Measurements from ENCODE around the gene PLRG1.

PLRG1 gene

DNA sequence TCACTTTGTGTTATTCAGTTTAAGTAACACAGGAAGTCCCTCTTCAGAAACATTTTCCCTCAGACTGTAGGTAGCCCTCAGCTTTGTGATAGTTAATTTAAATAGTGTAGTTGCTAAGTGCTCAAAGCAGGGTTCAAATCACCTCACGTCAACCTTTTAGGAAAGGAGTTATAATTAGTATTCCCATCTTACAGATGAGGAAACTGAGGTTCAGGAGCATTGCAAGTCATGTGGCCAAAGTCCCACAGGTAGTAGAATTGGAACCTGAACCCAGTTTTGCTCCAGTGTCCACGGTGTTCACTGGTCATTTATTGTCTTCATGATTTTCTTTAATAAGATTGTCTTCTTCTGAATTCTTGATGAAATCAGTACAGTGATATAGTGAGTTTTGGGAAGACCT, 54.3 kb downstream of the PLRG1 start:
- TF ChIP-seq, protein P1, sequence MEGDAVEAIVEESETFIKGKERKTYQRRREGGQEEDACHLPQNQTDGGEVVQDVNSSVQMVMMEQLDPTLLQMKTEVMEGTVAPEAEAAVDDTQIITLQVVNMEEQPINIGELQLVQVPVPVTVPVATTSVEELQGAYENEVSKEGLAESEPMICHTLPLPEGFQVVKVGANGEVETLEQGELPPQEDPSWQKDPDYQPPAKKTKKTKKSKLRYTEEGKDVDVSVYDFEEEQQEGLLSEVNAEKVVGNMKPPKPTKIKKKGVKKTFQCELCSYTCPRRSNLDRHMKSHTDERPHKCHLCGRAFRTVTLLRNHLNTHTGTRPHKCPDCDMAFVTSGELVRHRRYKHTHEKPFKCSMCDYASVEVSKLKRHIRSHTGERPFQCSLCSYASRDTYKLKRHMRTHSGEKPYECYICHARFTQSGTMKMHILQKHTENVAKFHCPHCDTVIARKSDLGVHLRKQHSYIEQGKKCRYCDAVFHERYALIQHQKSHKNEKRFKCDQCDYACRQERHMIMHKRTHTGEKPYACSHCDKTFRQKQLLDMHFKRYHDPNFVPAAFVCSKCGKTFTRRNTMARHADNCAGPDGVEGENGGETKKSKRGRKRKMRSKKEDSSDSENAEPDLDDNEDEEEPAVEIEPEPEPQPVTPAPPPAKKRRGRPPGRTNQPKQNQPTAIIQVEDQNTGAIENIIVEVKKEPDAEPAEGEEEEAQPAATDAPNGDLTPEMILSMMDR (IDR thresholded peaks at IDR 0.05; ENCODE audit: low read length): no peak
- no peak for TF ChIP-seq EZH2 (optimal IDR thresholded peaks at IDR 0.05; ENCODE audit: low read depth, low read length)
- Histone ChIP-seq H2AFZ (ENCODE audit: low read length) (no peak overlapping the region), H3F3A (ENCODE audit: insufficient read depth, low read length) (no peaks in the 10 kb centered on the region), H3K27ac (ENCODE audit: low read length) (no peak overlapping the region), H3K4me3 (ENCODE audit: low read length) (no peak overlapping the region), H3K27me3 (replicated peaks; ENCODE audit: insufficient read depth, low read length) (no peaks in the 10 kb centered on the region), H3K4me2 (ENCODE audit: low read depth, low read length) (no peak overlapping the region), H4K20me1 (ENCODE audit: insufficient read depth, low read length) (no peaks in the 10 kb centered on the region), H3K9ac (ENCODE audit: low read length) (no peak overlapping the region), H3K4me1 (ENCODE audit: low read length) (no peaks in the 10 kb centered on the region), H3K79me2 (ENCODE audit: low read length) (no peaks in the 10 kb centered on the region), H3K9me3 (replicated peaks; ENCODE audit: insufficient read depth, low read length) (no peaks in the 10 kb centered on the region), H3K9me2 (replicated peaks; ENCODE audit: insufficient read depth, low read length) (no peaks in the 10 kb centered on the region), H3K36me3 (replicated peaks; ENCODE audit: insufficient read depth, low read length) (no peaks in the 10 kb centered on the region)
- DNase-seq: no peak

DNA sequence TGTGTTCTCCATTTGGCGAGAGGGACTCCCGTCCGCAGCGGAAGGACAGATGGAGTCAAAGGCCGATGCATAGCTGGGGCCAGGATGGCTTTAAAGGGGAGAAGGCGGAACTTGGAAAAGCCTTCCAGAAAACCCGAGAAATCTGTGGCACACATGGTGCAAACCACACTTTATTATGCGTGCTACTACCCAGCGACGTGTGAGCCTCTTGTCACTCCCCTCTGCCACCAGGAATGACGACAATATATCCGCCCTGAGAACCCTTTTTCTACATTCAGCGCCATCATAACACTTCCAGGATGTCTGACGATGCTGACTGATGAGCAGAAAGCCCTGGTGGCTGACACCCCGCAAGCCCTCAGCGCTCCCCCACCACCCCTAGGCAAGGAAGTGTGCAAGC, 57.9 kb downstream of the PLRG1 start:
- TF ChIP-seq, protein P1 (IDR thresholded peaks at IDR 0.05; ENCODE audit: low read length): no peak
- TF ChIP-seq EZH2phosphoT487 (IDR thresholded peaks at IDR 0.05; ENCODE audit: low read length) (no peak), EZH2 (optimal IDR thresholded peaks at IDR 0.05; ENCODE audit: low read depth, low read length) (no peak)
- Histone ChIP-seq H3K4me2 (ENCODE audit: low read depth, low read length) (no peak overlapping the region), H3K79me2 (ENCODE audit: low read length) (no peaks in the 10 kb centered on the region), H3K36me3 (replicated peaks; ENCODE audit: insufficient read depth, low read length) (no peaks in the 10 kb centered on the region), H3K27ac (ENCODE audit: low read length) (no peak overlapping the region), H3K4me3 (ENCODE audit: low read length) (no peak overlapping the region), H3F3A (ENCODE audit: insufficient read depth, low read length) (no peaks in the 10 kb centered on the region), H3K9me2 (replicated peaks; ENCODE audit: insufficient read depth, low read length) (no peaks in the 10 kb centered on the region), H3K9ac (ENCODE audit: low read length) (no peak overlapping the region), H2AFZ (ENCODE audit: low read length) (no peak overlapping the region), H3K4me1 (ENCODE audit: low read length) (no peaks in the 10 kb centered on the region), H4K20me1 (ENCODE audit: insufficient read depth, low read length) (no peaks in the 10 kb centered on the region), H3K27me3 (replicated peaks; ENCODE audit: insufficient read depth, low read length) (no peaks in the 10 kb centered on the region), H3K9me3 (replicated peaks; ENCODE audit: insufficient read depth, low read length) (no peaks in the 10 kb centered on the region)
- DNase-seq: no peak

DNA sequence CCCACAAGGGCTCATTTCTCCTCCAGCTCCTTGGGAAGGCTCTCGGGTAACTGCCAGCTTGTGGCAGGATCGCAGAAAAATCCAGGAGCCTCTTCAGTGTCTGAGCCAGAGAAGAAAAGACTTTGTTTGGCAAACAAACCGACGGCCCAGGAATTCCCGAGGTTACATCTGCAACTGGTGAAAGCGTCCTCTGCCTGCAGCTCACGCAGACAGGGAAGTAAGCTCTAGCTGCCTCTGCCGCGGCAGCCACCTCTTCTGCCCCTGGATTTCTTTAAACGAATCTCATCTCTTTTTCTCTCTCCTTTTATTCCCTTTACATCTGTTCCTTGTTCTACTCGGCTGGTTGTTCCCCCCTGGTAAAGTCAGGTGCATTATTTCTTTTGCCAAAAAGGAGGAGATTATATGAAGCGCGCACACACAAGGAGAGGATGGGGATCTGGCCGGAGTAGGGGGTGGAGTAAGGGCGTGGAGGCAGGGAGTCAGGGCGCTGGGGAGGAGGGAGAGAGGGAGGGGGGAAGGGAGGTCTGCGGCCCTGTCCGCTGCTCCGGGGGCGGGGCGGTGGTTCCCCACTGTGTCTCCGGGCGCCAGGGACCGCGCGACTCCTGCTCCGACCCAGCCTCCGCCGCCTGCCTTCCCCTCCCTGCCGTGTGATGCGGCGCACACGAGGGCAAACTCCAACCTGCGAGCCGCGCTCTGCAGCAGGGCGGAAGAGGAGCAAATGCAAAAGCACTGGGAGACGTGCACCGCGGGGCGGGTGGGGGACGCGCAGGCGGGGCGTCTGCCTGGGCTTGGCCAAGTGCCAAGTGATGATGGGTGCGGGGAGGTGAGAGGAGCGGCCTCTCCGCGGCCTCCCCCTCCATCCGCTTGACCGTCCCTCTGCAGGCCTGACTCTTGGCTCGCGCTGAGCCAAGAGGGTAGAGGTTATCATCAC, 58.6 kb downstream of the PLRG1 start, which contains the start of gene DCHS2:
Gene DCHS2 (minus strand): TSS at position 459 of the 931 bp plus-strand sequence. CDS start 444 bp downstream, at position 15.
- Histone ChIP-seq H3K9ac (ENCODE audit: low read length) (no peak within 1 kb of the TSS), H3K9me2 (replicated peaks; ENCODE audit: insufficient read depth, low read length) (no peaks in the 10 kb centered on the region), H3K9me3 (replicated peaks; ENCODE audit: insufficient read depth, low read length) (no peaks in the 10 kb centered on the region), H4K20me1 (ENCODE audit: insufficient read depth, low read length) (no peaks in the 10 kb centered on the region), H3K27me3 (replicated peaks; ENCODE audit: insufficient read depth, low read length) (no peaks in the 10 kb centered on the region), H3K4me1 (ENCODE audit: low read length) (no peaks in the 10 kb centered on the region), H3K36me3 (replicated peaks; ENCODE audit: insufficient read depth, low read length) (no peaks in the 10 kb centered on the region), H3F3A (ENCODE audit: insufficient read depth, low read length) (no peaks in the 10 kb centered on the region), H3K4me3 (ENCODE audit: low read length) (no peak within 1 kb of the TSS), H2AFZ (ENCODE audit: low read length) (0 out of 2 replicates have a peak within 1 kb of the TSS, but pooled peaks have one; percentile 27), H3K27ac (ENCODE audit: low read length) (no peak within 1 kb of the TSS), H3K79me2 (ENCODE audit: low read length) (no peaks in the 10 kb centered on the region), H3K4me2 (ENCODE audit: low read depth, low read length) (peak within 1 kb of the TSS; percentile 24; the same call in 1 of the 2 replicates)
- no peak for DNase-seq
- TF ChIP-seq EZH2phosphoT487 (IDR thresholded peaks at IDR 0.05; ENCODE audit: low read length) (no peak), EZH2 (optimal IDR thresholded peaks at IDR 0.05; ENCODE audit: low read depth, low read length) (no peak)
- TF ChIP-seq, protein P1 (IDR thresholded peaks at IDR 0.05; ENCODE audit: low read length): no peak
